Measurements from ENCODE around the gene TPSB2. TPM values are rescaled to one million over a fixed set of nuclear protein-coding genes. Genes with fewer than 3 reads are reported as not detected.

Gene TPSB2
- total RNA-seq, 5 donors from 2014 or later (not counting 1 experiment from before 2014, with no cell fraction given): 0.32 to 4.3 (median 0.52) TPM; not detected in 1

GRCh38 chr16:1181404-1182315, 48.3 kb downstream of the TPSB2 start:
- no peak overlapping the region for H3K4me3 Mint-ChIP-seq
- ATAC-seq (replicated peaks in 1 of 4): no peak
- POLR2A ChIA-PET: no interaction called here

GRCh38 chr16:1180549-1181403, 49.2 kb downstream of the TPSB2 start:
- H3K9me3 ChIP-seq: no peaks in the 10 kb centered on the region
- ChIA-PET POLR2A (no interaction called here), CTCF (no interaction called here)
- no peaks in the 10 kb centered on the region for H3K36me3 ChIP-seq (ENCODE audit: control insufficient read depth in 2 of 2, extremely low read depth in 1 of 2, insufficient read depth in 1 of 2, low read length in 1 of 2)
- Mint-ChIP-seq H3K9me3 (no peaks in the 10 kb centered on the region), H3K27me3 (peaks cover 0 to 3% of the 10 kb centered on the region in 2 donors), H3K4me1 (no peaks in the 10 kb centered on the region), H3K4me3 (no peak overlapping the region), H3K27ac (no peak overlapping the region), H3K36me3 (no peaks in the 10 kb centered on the region)
- no peaks in the 10 kb centered on the region for H3K4me1 ChIP-seq (ENCODE audit: control insufficient read depth in 1 of 2, extremely low read depth in 1 of 2, insufficient read depth in 2 of 2, low read length in 2 of 2)
- DNase-seq (no peak), ATAC-seq (replicated peaks in 1 of 4) (no peak)
- WGBS (ENCODE audit: insufficient coverage): 78% methylated on average over 32 of the region's 38 CpGs
- no peak overlapping the region for H3K4me3 ChIP-seq (ENCODE audit: control insufficient read depth in 1 of 2, extremely low read depth in 1 of 2, low read length in 1 of 2)
- H3K27me3 ChIP-seq (replicated peaks in 1 of 2; ENCODE audit: control insufficient read depth in 2 of 2, extremely low read depth in 1 of 2, insufficient read depth in 2 of 2, low read length in 1 of 2): peaks cover 0 to 33% of the 10 kb centered on the region in 2 experiments
- no peak overlapping the region for H3K27ac ChIP-seq (ENCODE audit: low read length)

More at GRCh38 chr16:1181404-1182315, 48.3 kb downstream of the TPSB2 start:
- Histone ChIP-seq H3K27me3 (replicated peaks in 1 of 2; ENCODE audit: control insufficient read depth in 2 of 2, extremely low read depth in 1 of 2, insufficient read depth in 2 of 2, low read length in 1 of 2) (peaks cover 0 to 31% of the 10 kb centered on the region in 2 experiments), H3K36me3 (ENCODE audit: control insufficient read depth in 2 of 2, extremely low read depth in 1 of 2, insufficient read depth in 1 of 2, low read length in 1 of 2) (no peaks in the 10 kb centered on the region), H3K27ac (ENCODE audit: low read length) (no peak overlapping the region), H3K4me1 (ENCODE audit: control insufficient read depth in 1 of 2, extremely low read depth in 1 of 2, insufficient read depth in 2 of 2, low read length in 2 of 2) (no peaks in the 10 kb centered on the region), H3K9me3 (no peaks in the 10 kb centered on the region), H3K4me3 (ENCODE audit: control insufficient read depth in 1 of 2, extremely low read depth in 1 of 2, low read length in 1 of 2) (no peak overlapping the region)
- CTCF ChIA-PET: no interaction called here
- Mint-ChIP-seq H3K9me3 (no peaks in the 10 kb centered on the region), H3K36me3 (no peaks in the 10 kb centered on the region), H3K27ac (no peak overlapping the region), H3K27me3 (peaks cover 0 to 3% of the 10 kb centered on the region in 2 donors), H3K4me1 (no peaks in the 10 kb centered on the region)
- DNase-seq: no peak
- 82% methylated on average over 22 of the region's 39 CpGs for WGBS (ENCODE audit: insufficient coverage)

Other genes starting within 250 kb of the TPSB2 start
- 1 to 10 TPM; 4.7 to 5.9 (median 5.1) TPM for gene SOX8, start 248.4 kb downstream of the TPSB2 start, total RNA-seq
- gene SSTR5, start 157.4 kb downstream of the TPSB2 start, total RNA-seq: not detected
- not detected for gene C1QTNF8, start 133.9 kb downstream of the TPSB2 start, total RNA-seq
- 1 to 10 TPM; 3.4 to 8.2 (median 4.8) TPM for gene CACNA1H, start 77.1 kb downstream of the TPSB2 start, total RNA-seq
- gene TPSG1, start 4.9 kb downstream of the TPSB2 start, total RNA-seq: not detected
- 1 to 10 TPM in 2 of 5 donors, under 1 TPM in 1, not detected in 2; 0.39 to 1.6 (median 1.2) TPM for gene TPSAB1, start 10.5 kb upstream of the TPSB2 start, total RNA-seq
- under 1 TPM in 4 of 5 donors, not detected in 1; 0.28 to 0.40 (median 0.31) TPM for gene TPSD1, start 25.9 kb upstream of the TPSB2 start, total RNA-seq
- 100 to 1,000 TPM; 173 to 247 (median 190) TPM for gene UBE2I, start 79.5 kb upstream of the TPSB2 start, total RNA-seq
- 10 to 100 TPM in 4 of 5 donors, 1 to 10 TPM in 1; 9.1 to 12.8 (median 12.7) TPM for gene BAIAP3, start 103.5 kb upstream of the TPSB2 start, total RNA-seq
- 10 to 100 TPM; 25.4 to 53.1 (median 48.1) TPM for gene TSR3, start 121.7 kb upstream of the TPSB2 start, total RNA-seq
- 10 to 100 TPM; 42.6 to 66.5 (median 63.1) TPM for gene GNPTG, start 121.7 kb upstream of the TPSB2 start, total RNA-seq
- gene UNKL, start 184.5 kb upstream of the TPSB2 start, total RNA-seq: 100 to 1,000 TPM in 3 of 5 donors, 10 to 100 TPM in 2; 85.3 to 131 (median 113) TPM
- gene UQCC4, start 190.6 kb upstream of the TPSB2 start, total RNA-seq: 10 to 100 TPM in 3 of 5 donors, 1 to 10 TPM in 2; 8.4 to 12.9 (median 10.8) TPM
- gene PERCC1, start 200.9 kb upstream of the TPSB2 start, total RNA-seq: 1 to 10 TPM in 2 of 5 donors, under 1 TPM in 3; 0.36 to 1.6 (median 0.90) TPM
- 1 to 10 TPM; 2.5 to 9.3 (median 6.5) TPM for gene CCDC154, start 214.4 kb upstream of the TPSB2 start, total RNA-seq
- 100 to 1,000 TPM in 3 of 5 donors, 10 to 100 TPM in 2; 77.1 to 141 (median 114) TPM for gene CLCN7, start 244.8 kb upstream of the TPSB2 start, total RNA-seq

All from T-cell (primary cell).